Measurements from ENCODE around the gene ADD3.

GRCh38 chr10:110168601-110169481 lies 161.1 kb downstream of the ADD3 start:
- TF ChIP-seq, protein P1, sequence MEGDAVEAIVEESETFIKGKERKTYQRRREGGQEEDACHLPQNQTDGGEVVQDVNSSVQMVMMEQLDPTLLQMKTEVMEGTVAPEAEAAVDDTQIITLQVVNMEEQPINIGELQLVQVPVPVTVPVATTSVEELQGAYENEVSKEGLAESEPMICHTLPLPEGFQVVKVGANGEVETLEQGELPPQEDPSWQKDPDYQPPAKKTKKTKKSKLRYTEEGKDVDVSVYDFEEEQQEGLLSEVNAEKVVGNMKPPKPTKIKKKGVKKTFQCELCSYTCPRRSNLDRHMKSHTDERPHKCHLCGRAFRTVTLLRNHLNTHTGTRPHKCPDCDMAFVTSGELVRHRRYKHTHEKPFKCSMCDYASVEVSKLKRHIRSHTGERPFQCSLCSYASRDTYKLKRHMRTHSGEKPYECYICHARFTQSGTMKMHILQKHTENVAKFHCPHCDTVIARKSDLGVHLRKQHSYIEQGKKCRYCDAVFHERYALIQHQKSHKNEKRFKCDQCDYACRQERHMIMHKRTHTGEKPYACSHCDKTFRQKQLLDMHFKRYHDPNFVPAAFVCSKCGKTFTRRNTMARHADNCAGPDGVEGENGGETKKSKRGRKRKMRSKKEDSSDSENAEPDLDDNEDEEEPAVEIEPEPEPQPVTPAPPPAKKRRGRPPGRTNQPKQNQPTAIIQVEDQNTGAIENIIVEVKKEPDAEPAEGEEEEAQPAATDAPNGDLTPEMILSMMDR (IDR thresholded peaks at IDR 0.05), result no peak
- TF ChIP-seq POLR2A (IDR thresholded peaks at IDR 0.05), result no peak

Data from right lobe of liver (tissue), 4 donors.